DMS114 treated with DMSO at 0.1 percent for 48 hours (cell line): ENCODE data around the gene ERC1.
"Not testable (repeated sequence)": the region's sequence is repeated elsewhere in the genome, so short reads cannot be mapped to it uniquely, and the experiment has no call there.

Experiments used
- DNase-seq: peaks from one replicate; lab custom pipeline; 2025; ENCODE audit not compliant: unreplicated experiment; lab: John Stamatoyannopoulos, UW

ERC1 gene

GRCh38 chr12:1117970-1118563 is 127.0 kb downstream of the ERC1 start:
- peak; percentile 65 for DNase-seq

DNA sequence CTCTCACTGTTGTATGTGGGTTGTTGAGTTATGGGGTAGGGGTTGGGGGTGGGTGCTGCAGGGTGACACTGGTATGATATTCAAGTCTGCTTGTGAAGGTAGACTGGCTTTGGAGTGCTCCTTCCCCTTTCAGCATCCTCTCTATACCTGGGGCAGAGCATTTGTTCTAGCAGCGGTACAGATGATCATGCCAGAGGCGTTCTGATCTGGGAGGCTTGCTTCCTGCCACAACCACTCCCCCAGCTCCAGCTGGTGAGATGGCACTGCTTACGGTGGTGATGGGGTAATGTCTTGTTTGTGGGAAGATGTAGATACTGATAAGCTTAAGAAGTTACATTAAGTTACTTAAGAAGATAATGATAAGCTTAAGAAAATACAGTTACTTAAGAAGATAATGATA is 131.8 kb downstream of the ERC1 start:
- DNase-seq = no peak

DNA sequence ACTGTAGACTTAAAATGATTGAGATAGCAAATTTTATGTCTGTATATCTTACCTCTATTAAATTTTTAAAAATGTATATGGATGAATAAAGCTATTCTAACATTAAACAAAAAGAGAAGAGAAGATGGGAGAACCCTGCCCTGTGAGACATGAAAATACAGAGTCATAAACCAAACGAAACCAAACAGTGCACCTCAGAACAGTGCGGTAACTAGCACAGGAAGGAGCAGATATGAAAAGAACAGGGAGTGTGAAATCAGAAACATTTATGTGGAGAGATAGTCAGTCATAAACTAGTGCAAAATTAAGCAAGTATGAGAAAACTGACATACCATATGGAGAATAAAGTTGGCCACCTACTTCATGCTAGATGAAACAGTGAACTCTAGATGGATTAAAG is 135.1 kb downstream of the ERC1 start:
- DNase-seq = no peak

- DNase-seq = no peak
Observed at GRCh38 chr12:1127021-1127420, 136.0 kb downstream of the ERC1 start.

GRCh38 chr12:1130164-1130563 is 139.1 kb downstream of the ERC1 start:
- no peak for DNase-seq

DNA sequence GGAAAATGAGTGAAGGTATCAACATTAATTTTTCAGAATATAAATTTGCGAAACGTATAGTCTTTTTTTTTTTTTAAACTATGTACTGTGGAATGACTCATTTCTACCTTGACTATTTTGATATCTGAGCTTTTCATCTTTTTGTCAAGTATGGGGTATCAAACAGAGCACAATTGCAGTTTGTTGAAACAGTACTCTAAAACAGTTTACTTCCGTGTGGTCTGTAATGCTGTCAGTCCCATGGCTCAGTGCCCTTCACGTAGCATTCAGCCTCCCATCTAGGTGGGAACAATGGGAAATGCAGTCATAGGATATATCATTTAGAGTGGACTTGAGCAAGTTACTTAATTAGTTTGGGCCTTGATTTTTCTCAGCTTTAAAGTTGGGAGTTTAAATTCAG is 139.5 kb downstream of the ERC1 start:
- no peak for DNase-seq

DNA sequence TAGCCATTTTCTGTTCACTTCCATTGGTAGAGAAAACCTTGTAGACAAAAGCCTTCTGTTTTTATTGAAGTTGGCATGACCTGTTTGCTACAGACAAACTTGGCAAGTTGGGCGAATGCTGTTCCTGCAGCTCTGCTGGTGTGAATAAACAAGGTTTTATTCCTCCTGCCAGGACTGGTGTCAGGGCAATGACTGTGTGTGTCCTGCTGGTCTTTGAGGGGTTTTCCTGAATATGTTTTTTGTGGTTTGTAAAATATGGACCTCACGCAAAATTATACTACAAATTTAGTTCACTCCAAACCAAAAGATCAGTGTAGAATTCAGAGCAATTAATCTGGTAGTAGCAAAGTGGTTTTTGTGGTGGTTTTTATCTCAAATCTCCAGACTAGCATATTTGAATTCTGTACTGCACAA is 140.8 kb downstream of the ERC1 start:
- no peak for DNase-seq

DNA sequence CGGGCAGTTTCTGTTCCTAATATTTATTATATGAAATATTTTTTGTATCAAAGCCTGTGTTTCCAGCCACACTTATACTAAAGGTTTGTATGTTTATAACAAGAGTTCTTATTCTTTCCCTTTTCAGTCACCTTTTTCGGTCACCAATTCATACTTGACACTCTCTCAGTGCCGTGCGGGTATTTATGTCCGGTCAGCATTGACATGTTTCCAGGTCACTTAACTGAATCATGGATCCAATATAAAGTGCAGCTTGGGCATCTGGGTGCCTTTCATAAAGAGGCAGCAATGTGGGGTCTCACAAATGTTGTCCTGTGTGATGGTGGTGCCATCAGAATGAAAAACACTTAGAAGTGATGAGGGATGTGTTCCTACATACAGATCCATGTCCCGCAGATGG is 141.3 kb downstream of the ERC1 start:
- no peak for DNase-seq

GRCh38 chr12:1138691-1139090 is 147.7 kb downstream of the ERC1 start:
- DNase-seq = no peak

- DNase-seq = not testable (repeated sequence)
Observed at GRCh38 chr12:1146758-1147157, 155.7 kb downstream of the ERC1 start.

DNA sequence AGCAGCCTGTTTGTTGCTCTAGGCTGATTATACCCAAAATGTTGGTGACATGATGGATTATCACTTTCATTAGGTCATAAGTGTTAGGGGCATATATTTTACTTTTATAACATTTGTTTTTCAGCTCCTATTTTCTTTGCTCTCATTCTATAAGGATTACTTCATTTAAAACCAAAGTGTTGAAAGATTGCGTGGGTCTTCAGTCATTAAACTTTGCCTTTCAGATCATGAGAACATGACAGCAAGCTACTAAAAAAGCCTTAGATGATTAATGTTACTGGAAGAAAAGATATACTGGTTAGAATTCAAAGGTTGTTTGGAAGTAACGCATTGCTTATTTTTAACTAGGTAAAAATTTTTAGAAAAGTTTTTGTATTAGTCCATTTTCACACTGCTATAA is 156.8 kb downstream of the ERC1 start:
- no peak for DNase-seq

DNA sequence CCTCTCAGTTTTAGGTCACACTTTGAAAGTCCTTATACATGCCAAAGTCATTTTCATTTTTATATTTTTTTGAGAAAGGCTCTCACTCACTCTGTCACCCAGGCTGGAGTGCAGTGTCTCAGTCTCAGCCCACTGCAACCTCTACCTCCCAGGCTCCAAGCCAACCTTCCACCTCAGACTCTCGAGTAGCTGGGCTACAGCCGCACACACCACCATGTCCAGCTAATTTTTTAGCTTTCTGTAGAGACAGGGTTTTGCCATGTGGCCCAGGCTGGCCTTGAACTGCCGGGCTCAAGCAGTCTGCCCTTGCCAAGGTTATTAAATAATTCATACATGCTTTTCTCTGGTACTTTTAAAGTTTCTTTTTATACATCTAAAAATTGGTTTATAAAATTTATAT is 166.0 kb downstream of the ERC1 start:
- DNase-seq = no peak

DNA sequence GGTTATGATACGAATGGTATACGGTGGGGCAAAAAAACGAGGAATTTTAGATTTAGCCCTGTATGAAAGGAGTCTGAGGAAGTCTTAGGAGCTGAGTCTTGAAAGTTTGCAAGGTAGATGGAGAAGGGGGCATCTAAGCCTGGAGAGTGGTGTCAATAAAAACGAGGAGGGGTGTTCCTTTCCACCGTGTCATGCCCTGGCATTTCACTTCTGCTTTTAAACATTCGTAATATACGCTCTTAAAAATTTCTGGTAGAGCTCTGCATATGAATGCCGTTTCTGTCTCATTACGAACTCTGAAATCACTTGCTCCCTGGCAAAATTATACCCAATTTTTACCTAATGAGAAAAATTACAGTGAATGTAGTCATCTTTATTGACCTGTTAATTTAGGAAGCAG is 170.2 kb downstream of the ERC1 start:
- no peak for DNase-seq

DNA sequence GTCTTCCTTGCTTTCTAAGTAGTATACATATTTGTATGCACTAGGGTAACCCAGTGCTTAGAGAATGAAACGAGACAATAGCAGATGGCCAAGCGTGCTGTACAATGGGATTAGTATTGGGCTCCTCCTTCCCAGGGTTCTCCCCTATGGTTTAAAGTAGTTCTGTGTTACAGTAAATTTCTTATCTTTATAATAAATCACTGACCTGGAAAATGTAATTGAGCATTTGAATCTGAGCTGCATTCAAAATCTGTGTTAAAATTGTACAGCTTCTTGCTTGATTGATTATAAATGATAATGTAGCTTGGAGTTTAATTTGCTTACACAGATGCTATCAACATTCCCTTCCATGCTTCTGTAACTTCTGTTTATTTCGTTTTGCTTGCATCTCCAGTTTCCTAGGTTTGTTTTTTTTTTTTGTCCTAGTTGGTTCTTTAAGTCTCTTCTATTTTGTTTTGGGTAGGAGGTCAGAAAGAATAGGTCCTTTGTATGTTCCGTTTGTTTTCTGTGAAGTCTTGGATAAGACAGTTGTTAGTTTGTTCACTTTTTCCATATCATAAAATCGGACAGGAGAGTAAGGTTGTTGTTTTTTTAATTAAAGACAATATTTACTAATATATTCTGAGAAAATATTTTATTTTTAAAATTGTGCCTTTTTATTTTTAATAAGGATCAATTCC is 171.2 kb downstream of the ERC1 start:
- no peak for DNase-seq

DNA sequence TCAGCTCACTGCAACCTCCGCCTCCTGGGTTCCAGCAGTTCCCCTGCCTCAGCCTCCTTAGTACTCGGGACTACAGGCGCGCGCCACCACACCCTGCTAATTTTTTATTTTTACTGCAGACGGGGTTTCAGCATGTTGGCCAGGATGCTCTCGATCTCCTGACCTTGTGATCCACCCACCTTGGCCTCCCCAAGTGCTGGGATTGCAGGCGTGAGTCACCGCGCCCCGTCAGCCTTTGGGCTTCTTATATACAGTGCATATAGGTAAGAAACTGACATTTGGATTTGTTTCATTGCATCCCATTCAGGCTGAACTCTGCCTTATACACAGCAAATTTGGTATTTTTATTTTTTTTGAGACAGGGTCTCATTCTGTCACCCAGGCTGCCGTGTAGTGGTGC is 176.8 kb downstream of the ERC1 start:
- DNase-seq = no peak

- no peak for DNase-seq
Observed at GRCh38 chr12:1170411-1170810, 179.4 kb downstream of the ERC1 start.

- no peak for DNase-seq
Observed at GRCh38 chr12:1171657-1172408, 180.8 kb downstream of the ERC1 start.

- DNase-seq = no peak
Observed at GRCh38 chr12:1173781-1174617, 183.0 kb downstream of the ERC1 start.

- no peak for DNase-seq
Observed at GRCh38 chr12:1174659-1175058, 183.6 kb downstream of the ERC1 start.

DNA sequence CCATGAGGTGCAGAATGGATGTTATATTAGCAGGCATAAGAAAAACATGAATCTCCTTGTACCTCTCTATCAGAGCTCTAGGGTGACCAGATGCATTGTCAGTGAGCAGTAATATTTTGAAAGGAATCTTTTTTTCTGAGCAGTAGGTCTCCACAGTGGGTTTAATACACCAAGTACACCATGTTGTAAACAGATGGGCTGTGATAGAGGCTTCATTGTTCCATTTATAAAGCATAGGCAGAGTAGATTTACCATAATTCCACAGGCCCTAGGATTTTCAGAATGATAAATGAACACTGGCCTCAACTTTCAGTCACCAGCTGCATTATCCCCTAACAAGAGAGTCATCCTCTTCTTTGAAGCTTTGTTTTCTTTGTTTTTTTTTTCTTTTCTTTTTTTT is 185.2 kb downstream of the ERC1 start:
- DNase-seq = no peak

- DNase-seq = no peak
Observed at GRCh38 chr12:1179128-1179527, 188.1 kb downstream of the ERC1 start.

DNA sequence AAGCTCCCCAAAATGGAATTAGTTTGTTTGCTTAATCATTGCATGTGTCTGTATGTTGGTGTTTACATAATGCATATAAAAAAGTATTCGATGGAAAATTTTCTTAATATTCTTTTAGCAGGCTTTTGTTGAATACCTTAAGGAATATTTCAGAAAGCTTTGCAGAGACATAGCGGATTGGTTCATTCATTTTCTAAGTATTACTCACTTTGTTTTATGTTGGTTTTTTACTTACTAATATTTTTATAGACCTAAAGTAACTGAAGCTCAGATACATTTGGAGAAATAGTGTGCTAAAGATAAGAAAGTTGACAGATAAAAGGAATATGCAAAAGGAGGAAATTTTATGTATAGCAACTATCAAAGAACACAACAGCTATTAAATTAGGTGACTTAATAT is 191.0 kb downstream of the ERC1 start:
- no peak for DNase-seq
